ELR (cell line): ENCODE data around the gene RRP1.

Source experiments
- DNase-seq: peaks from one replicate; pipeline ENCODE4 v3.0.0-alpha.2; 2015; ENCODE audit warnings: low read depth

The RRP1 gene

GRCh38 chr21:43802713-43803313 is 13.4 kb downstream of the RRP1 start:
- no peak for DNase-seq

DNA sequence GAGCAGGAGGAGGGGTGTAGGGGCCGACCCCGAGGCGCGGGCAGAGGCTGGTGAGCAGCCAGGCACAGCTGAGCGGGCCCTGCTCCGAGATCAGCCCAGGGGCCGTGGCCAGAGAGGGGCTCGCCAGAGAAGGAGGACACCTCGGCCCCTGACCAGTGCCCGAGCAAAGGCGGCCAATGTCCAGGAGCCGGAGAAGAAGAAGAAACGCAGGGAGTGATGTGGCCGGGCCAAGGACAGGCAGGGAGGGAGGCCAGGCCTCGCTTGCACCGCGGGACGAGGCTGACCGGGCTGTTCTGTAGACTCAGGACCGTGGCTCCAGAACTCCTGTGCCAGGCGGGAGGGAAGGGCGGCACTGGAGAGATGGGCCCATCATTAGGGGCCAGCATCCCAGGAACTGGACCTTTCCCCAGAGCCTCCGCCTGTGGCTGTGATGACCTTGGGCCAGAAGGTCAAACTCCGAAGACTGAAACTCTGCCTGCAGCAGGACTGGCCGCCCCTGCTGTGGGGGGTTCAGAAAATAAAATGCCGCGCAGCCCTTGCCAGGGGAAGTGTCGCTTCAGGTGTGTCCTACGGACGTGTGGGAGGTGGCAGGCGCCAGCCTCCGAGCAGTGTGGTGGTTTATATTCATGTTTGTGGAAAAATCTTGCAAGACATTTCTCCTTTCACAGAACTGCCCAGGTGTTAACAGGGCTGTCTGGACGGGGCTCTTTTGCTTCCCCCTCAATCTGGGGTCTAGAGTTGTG is 14.4 kb downstream of the RRP1 start:
- DNase-seq: no peak

DNA sequence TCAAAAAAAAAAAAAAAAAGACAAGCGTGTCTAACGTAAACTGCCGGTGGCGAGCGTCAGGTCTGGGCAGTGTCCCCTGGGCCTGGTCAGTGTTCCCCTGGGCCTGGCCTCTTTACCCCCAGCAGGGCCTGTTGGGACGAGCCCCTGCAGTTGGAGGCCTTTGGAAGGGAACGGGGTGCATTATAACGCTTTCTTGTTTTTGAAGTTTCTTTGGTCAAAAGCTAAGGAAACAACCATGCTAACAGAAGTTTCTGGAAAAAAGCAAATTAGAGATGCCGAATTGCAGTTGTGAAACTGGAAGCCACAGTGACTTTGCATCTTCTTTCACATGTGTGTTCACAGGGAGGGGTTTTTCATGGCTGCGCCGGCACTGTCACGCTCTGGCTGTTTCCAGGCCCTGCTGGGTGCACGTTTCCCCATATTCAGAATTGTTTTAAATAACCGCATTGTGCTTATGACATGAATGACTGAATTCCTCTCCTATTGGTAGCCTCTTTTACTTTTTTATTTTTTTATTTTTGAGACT is 16.0 kb downstream of the RRP1 start:
- DNase-seq: no peak

- DNase-seq: no peak
Observed at GRCh38 chr21:43806017-43806710, 16.8 kb downstream of the RRP1 start.

DNA sequence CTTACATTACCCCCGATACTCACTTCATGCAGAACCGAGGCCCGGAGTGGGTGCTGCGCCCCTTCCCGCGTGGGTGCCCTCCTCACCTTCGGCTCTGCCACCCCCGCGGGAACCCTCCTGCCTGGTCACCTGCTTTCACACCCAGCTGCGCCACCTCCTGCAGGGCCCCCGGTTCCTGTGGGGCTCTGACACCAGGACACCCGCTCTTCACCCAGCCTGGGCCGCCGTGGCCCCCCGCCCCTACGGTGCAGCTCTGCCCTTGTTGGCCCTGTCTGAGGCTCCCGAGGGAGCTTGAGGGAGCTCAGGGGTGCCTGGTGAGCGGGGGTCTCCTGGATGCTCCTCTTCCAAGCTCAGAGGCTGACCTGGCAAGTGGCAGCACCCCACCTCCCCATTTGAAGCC is 19.0 kb downstream of the RRP1 start:
- no peak for DNase-seq

GRCh38 chr21:43808832-43809251 is 19.5 kb downstream of the RRP1 start:
- DNase-seq: no peak

DNA sequence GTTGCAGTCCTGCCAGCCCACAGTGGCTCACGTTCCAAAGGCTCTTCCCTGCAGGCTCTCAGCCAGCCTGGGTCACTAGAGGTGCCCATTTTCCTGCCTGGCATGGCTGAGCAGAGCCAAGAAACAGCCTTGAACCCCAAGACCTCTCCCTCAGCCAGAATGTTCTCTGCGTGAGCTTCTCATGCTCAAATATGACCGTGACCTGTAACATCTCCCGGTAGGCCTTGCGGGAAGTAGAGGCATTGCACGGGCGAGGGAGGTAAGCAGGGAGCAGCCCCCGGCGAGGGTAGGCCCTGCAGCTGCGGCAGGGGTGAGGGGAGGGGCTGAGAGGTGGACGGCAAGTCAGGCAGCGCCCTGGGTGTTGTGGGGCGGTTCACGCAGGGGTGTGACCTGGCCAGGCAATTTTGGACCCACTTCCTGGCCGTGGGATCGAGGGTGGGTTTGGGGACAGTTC is 20.0 kb downstream of the RRP1 start:
- DNase-seq: no peak

- DNase-seq: no peak
Observed at GRCh38 chr21:43809853-43810504, 20.6 kb downstream of the RRP1 start.

GRCh38 chr21:43810505-43811261 is 21.3 kb downstream of the RRP1 start:
- DNase-seq: peak; percentile 72

GRCh38 chr21:43811262-43812105 is 22.1 kb downstream of the RRP1 start:
- DNase-seq: no peak

GRCh38 chr21:43812139-43812821 is 22.9 kb downstream of the RRP1 start:
- DNase-seq: no peak

GRCh38 chr21:43812957-43813655 is 23.7 kb downstream of the RRP1 start:
- no peak for DNase-seq

DNA sequence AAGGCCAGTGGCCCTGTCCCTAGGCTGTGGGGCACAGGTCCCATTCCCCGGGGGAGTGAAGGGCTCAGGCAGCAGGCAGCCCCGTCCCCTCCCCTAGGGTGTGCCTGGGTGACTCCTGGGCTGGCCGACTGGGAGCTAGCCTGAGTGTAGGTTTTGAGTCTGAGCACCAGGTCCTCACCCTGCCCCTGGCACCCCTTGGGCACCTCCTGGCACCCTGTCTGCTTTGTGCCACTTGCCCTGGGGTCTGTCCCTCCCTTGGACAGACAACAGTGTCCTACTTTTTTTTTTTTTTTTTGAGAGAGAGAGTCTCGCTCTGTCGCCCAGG is 24.2 kb downstream of the RRP1 start:
- no peak for DNase-seq

- DNase-seq: no peak
Observed at GRCh38 chr21:43814215-43815106, 25.1 kb downstream of the RRP1 start.

- no peak for DNase-seq
Observed at GRCh38 chr21:43815107-43815613, 25.8 kb downstream of the RRP1 start.

DNA sequence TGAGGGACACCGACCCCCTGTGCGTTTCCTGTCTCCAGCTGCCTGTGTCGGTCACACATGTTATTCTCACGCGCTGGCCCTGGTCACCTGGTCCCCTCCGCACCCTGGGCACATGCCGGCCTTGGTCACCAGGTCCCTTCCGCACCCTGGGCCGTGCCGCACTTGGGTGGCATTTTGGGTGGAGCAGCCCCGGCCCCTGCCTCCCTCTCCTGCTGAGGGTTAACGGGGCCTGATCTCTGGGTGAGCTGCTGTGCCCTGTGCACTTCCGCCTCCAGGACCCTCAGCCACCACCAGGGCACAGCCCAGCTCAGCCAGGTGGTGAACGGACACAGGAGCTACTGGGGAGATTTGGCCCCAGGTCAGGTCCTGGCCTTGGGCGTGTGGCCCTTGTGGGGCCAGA is 26.6 kb downstream of the RRP1 start:
- DNase-seq: no peak

GRCh38 chr21:43816611-43817071 is 27.3 kb downstream of the RRP1 start:
- no peak for DNase-seq
